Measurements from ENCODE around the gene PLCXD1. TPM values are rescaled to one million over a fixed set of nuclear protein-coding genes. Genes with fewer than 3 reads are reported as not detected.
"Not testable (repeated sequence)": the region's sequence is repeated elsewhere in the genome, so short reads cannot be mapped to it uniquely, and the experiment has no call there.

The PLCXD1 gene
- total RNA-seq, 1 donor from 2014 or later: 6.8 TPM

- DNase-seq: peak; percentile 29
- intact Hi-C loops (cut with micrococcal nuclease): no loop called here
- no peak for ATAC-seq
Observed at GRCh38 chrX:311156-312129, 30.3 kb downstream of the PLCXD1 start.

GRCh38 chrX:312621-313331 is 31.6 kb downstream of the PLCXD1 start:
- intact Hi-C loops (cut with micrococcal nuclease): no loop called here
- DNase-seq: peak; percentile 24
- no peak for ATAC-seq

- DNase-seq (peak; percentile 18), ATAC-seq (no peak)
- intact Hi-C loops (cut with micrococcal nuclease): no loop called here
Observed at GRCh38 chrX:313546-313945, 32.4 kb downstream of the PLCXD1 start.

- DNase-seq: peak; percentile 26
- intact Hi-C loops (cut with micrococcal nuclease): no loop called here
- no peak for ATAC-seq
Observed at GRCh38 chrX:314049-314448, 32.9 kb downstream of the PLCXD1 start.

GRCh38 chrX:314781-315595 is 33.8 kb downstream of the PLCXD1 start:
- DNase-seq (peak; percentile 28), ATAC-seq (no peak)
- intact Hi-C loops (cut with micrococcal nuclease): no loop called here

- intact Hi-C loops (cut with micrococcal nuclease): no loop called here
- peak; percentile 34 for DNase-seq
Observed at GRCh38 chrX:316351-317325, 35.5 kb downstream of the PLCXD1 start.

GRCh38 chrX:317424-318067 is 36.4 kb downstream of the PLCXD1 start:
- DNase-seq (no peak), ATAC-seq (no peak)
- intact Hi-C loops (cut with micrococcal nuclease): no loop called here

More at GRCh38 chrX:316351-317325, 35.5 kb downstream of the PLCXD1 start:
- no peak for ATAC-seq

- DNase-seq (peak; percentile 98), ATAC-seq (peak; percentile 80)
- intact Hi-C loops (cut with micrococcal nuclease): no loop called here
Observed at GRCh38 chrX:318068-318738, 37.0 kb downstream of the PLCXD1 start.

- intact Hi-C loops (cut with micrococcal nuclease): no loop called here
- DNase-seq: peak; percentile 99
- peak; percentile 89 for ATAC-seq
Observed at GRCh38 chrX:318739-319578, 37.8 kb downstream of the PLCXD1 start, which contains the start of gene GTPBP6. GTPBP6 (minus strand) TSS chrX:318796; CDS start chrX:318787, 9 bp downstream.

GRCh38 chrX:319579-320125 is 38.5 kb downstream of the PLCXD1 start:
- intact Hi-C loops (cut with micrococcal nuclease): no loop called here
- ATAC-seq (no peak), DNase-seq (peak; percentile 58)

GRCh38 chrX:320126-320783 is 39.1 kb downstream of the PLCXD1 start:
- intact Hi-C loops (cut with micrococcal nuclease): no loop called here
- DNase-seq (peak; percentile 47), ATAC-seq (no peak)

GRCh38 chrX:323721-324628 is 42.8 kb downstream of the PLCXD1 start:
- DNase-seq: peak; percentile 44
- peak; percentile 2 for ATAC-seq
- intact Hi-C loops (cut with micrococcal nuclease): no loop called here

GRCh38 chrX:324664-325063 is 43.5 kb downstream of the PLCXD1 start:
- ATAC-seq: not testable (repeated sequence)

GRCh38 chrX:327660-328126 is 46.5 kb downstream of the PLCXD1 start:
- peak; percentile 26 for DNase-seq
- ATAC-seq: no peak
- intact Hi-C loops (cut with micrococcal nuclease): no loop called here

More at GRCh38 chrX:324664-325063, 43.5 kb downstream of the PLCXD1 start:
- peak; percentile 30 for DNase-seq
- intact Hi-C loops (cut with micrococcal nuclease): not testable (repeated sequence)
